Measurements from ENCODE around the gene MYO7B. TPM values are rescaled to one million over a fixed set of nuclear protein-coding genes. Genes with fewer than 3 reads are reported as not detected.

Gene MYO7B
- total RNA-seq, 1 donor from 2014 or later: 0.02 TPM

- Mint-ChIP-seq H3K27ac (ENCODE audit: unreplicated experiment) (peak overlapping the region; percentile 80), H3K4me1 (ENCODE audit: low read depth) (peaks cover 38% of the 10 kb centered on the region), H3K36me3 (ENCODE audit: low read depth) (peaks cover 1% of the 10 kb centered on the region), H3K9me3 (ENCODE audit: low read depth) (no peaks in the 10 kb centered on the region), H3K27me3 (ENCODE audit: low read depth) (no peaks in the 10 kb centered on the region), H3K4me3 (ENCODE audit: unreplicated experiment) (no peak overlapping the region)
- TF ChIP-seq, protein P1, sequence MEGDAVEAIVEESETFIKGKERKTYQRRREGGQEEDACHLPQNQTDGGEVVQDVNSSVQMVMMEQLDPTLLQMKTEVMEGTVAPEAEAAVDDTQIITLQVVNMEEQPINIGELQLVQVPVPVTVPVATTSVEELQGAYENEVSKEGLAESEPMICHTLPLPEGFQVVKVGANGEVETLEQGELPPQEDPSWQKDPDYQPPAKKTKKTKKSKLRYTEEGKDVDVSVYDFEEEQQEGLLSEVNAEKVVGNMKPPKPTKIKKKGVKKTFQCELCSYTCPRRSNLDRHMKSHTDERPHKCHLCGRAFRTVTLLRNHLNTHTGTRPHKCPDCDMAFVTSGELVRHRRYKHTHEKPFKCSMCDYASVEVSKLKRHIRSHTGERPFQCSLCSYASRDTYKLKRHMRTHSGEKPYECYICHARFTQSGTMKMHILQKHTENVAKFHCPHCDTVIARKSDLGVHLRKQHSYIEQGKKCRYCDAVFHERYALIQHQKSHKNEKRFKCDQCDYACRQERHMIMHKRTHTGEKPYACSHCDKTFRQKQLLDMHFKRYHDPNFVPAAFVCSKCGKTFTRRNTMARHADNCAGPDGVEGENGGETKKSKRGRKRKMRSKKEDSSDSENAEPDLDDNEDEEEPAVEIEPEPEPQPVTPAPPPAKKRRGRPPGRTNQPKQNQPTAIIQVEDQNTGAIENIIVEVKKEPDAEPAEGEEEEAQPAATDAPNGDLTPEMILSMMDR (IDR thresholded peaks at IDR 0.05): no peak
- no peak for DNase-seq (ENCODE audit: low spot score)
Observed at GRCh38 chr2:127638361-127639110, 103.1 kb downstream of the MYO7B start.

DNA sequence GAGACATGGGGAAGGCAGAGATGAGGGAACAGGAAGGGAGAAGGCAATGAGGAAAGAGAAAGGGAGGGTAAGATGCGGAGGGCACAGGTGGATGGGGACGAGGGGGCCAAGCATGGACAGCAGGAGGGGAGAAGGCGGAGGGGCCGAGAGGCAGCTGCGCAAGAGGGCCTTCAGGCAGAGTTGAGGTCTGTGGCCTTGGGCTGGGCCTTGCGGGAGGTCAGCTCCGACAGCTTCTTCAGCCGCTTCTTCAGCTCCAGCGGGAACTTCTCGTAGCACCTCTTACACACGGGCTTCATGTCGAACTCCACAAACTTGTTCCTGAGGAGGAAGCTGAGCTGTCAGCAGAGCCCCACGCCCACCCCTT lies 103.6 kb downstream of the MYO7B start:
- no peak for DNase-seq (ENCODE audit: low spot score)
- no peaks in the 10 kb centered on the region for H3K27me3 Mint-ChIP-seq (ENCODE audit: low read depth)
- no peak overlapping the region for H3K4me3 Mint-ChIP-seq (ENCODE audit: unreplicated experiment)
- peaks cover 38% of the 10 kb centered on the region for H3K4me1 Mint-ChIP-seq (ENCODE audit: low read depth)
- TF ChIP-seq, protein P1 (IDR thresholded peaks at IDR 0.05): no peak
- peaks cover 1% of the 10 kb centered on the region for H3K36me3 Mint-ChIP-seq (ENCODE audit: low read depth)
- H3K27ac Mint-ChIP-seq (ENCODE audit: unreplicated experiment): peak overlapping the region; percentile 6
- H3K9me3 Mint-ChIP-seq (ENCODE audit: low read depth): no peaks in the 10 kb centered on the region

DNA sequence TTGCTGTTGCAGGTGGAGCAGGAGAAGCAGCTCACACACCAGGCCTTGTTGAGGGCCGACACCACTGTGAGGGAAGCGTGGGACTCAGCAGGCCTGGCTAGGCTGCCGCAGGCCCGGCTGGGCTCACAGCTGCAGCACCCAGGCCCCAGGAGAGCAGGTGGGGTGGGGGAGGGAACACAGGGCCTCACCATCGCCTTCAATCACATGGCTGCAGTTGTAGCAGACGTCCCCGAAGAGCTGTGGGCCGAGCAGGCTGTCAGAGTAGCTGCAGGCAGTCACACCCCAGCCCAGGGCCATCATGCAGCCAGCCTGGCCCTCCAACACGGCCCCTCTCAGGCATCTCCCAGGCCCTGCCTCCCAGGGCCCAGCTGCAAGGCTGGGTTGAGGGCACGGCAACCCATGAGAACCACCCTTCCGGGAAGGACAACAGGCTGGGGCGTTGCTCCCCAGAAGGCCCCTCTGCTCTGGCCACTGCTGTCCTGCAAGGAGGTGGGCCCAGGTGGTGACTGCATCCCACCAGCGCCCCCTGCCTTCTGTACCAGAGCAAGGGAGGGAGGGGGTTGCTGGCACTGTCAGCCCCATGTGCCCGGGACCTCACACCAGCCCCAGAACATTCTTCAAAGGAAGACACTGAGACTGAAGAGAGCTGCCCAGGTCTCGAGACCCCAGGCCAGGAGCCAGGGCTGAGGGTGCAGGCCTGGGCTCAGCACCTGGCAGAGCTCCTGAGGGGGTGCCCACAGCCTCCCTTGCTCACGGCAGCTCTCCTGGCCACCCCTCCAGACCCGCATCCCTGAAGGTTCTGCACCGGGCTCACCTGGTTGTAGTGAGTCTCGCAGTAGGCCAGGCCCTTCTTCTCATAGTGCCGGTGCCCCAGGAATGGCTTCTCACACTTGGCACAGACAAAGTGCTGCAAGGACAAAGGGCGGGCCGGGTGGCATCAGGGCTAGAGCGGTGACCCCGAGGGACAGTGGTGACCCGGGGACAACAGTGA lies 104.9 kb downstream of the MYO7B start:
- H3K9me3 Mint-ChIP-seq (ENCODE audit: low read depth): no peaks in the 10 kb centered on the region
- H3K27me3 Mint-ChIP-seq (ENCODE audit: low read depth): no peaks in the 10 kb centered on the region
- H3K36me3 Mint-ChIP-seq (ENCODE audit: low read depth): peaks cover 1% of the 10 kb centered on the region
- no peak for DNase-seq (ENCODE audit: low spot score)
- H3K4me1 Mint-ChIP-seq (ENCODE audit: low read depth): peaks cover 32% of the 10 kb centered on the region
- H3K27ac Mint-ChIP-seq (ENCODE audit: unreplicated experiment): peak overlapping the region; percentile 12
- TF ChIP-seq, protein P1 (IDR thresholded peaks at IDR 0.05): peak; percentile 64
- H3K4me3 Mint-ChIP-seq (ENCODE audit: unreplicated experiment): no peak overlapping the region

- peaks cover 32% of the 10 kb centered on the region for H3K4me1 Mint-ChIP-seq (ENCODE audit: low read depth)
- DNase-seq (ENCODE audit: low spot score): no peak
- no peaks in the 10 kb centered on the region for H3K27me3 Mint-ChIP-seq (ENCODE audit: low read depth)
Observed at GRCh38 chr2:127641133-127641532, 105.7 kb downstream of the MYO7B start.

More at GRCh38 chr2:127641133-127641532, 105.7 kb downstream of the MYO7B start:
- Mint-ChIP-seq H3K36me3 (ENCODE audit: low read depth) (peaks cover 1% of the 10 kb centered on the region), H3K27ac (ENCODE audit: unreplicated experiment) (no peak overlapping the region), H3K9me3 (ENCODE audit: low read depth) (no peaks in the 10 kb centered on the region), H3K4me3 (ENCODE audit: unreplicated experiment) (no peak overlapping the region)
- TF ChIP-seq, protein P1 (IDR thresholded peaks at IDR 0.05): no peak

All from chondrocyte (in vitro differentiated cells).